ENCODE measurements around the gene SLC22A16. TPM values are rescaled to one million over a fixed set of nuclear protein-coding genes. Genes with fewer than 3 reads are reported as not detected.
A peak's percentile ranks its signal among the peaks of the same experiment; 100 is the strongest.

Gene SLC22A16
- polyA plus RNA-seq (2012; ENCODE audit: low read depth, missing spikeins) = 0.10 TPM

GRCh38 chr6:110476046-110476849, at the start of gene SLC22A16:
Gene SLC22A16 (minus strand): TSS chr6:110476613. CDS start chr6:110476574, 39 bp downstream.
- DNase-seq (ENCODE audit: insufficient read length, low spot score) (peak; percentile 37), FAIRE-seq (no peak)
- TF ChIP-seq POU2F2 (IDR thresholded peaks at IDR 0.05; ENCODE audit: low read depth, low read length) = no peak
- no peak for TF ChIP-seq TAF1 (IDR thresholded peaks at IDR 0.05; ENCODE audit: low read depth, low read length)
- no peak for TF ChIP-seq POLR2AphosphoS5 (IDR thresholded peaks at IDR 0.05; ENCODE audit: low read depth, low read length)
- TF ChIP-seq PAX5 (IDR thresholded peaks at IDR 0.05; ENCODE audit: insufficient read depth, low read length, severe bottlenecking) = no peak
- TF ChIP-seq POLR2A (IDR thresholded peaks at IDR 0.05; ENCODE audit: low read depth, low read length) = no peak
- no peak for TF ChIP-seq SPI1 (IDR thresholded peaks at IDR 0.05; ENCODE audit: low read depth, low read length)

GRCh38 chr6:110525001-110525400, 48.6 kb upstream of the SLC22A16 start:
- no peak for TF ChIP-seq SPI1 (IDR thresholded peaks at IDR 0.05; ENCODE audit: low read depth, low read length)
- TF ChIP-seq POU2F2 (IDR thresholded peaks at IDR 0.05; ENCODE audit: low read depth, low read length) = no peak
- TF ChIP-seq TAF1 (IDR thresholded peaks at IDR 0.05; ENCODE audit: low read depth, low read length) = no peak
- no peak for TF ChIP-seq POLR2A (IDR thresholded peaks at IDR 0.05; ENCODE audit: low read depth, low read length)
- TF ChIP-seq PAX5 (IDR thresholded peaks at IDR 0.05; ENCODE audit: insufficient read depth, low read length, severe bottlenecking) = no peak
- TF ChIP-seq POLR2AphosphoS5 (IDR thresholded peaks at IDR 0.05; ENCODE audit: low read depth, low read length) = no peak
- FAIRE-seq = no peak
- no peak for DNase-seq (ENCODE audit: insufficient read length, low spot score)

- TF ChIP-seq POLR2AphosphoS5 (IDR thresholded peaks at IDR 0.05; ENCODE audit: low read depth, low read length) = no peak
- no peak for TF ChIP-seq TAF1 (IDR thresholded peaks at IDR 0.05; ENCODE audit: low read depth, low read length)
- no peak for TF ChIP-seq PAX5 (IDR thresholded peaks at IDR 0.05; ENCODE audit: insufficient read depth, low read length, severe bottlenecking)
- TF ChIP-seq POU2F2 (IDR thresholded peaks at IDR 0.05; ENCODE audit: low read depth, low read length) = no peak
- TF ChIP-seq SPI1 (IDR thresholded peaks at IDR 0.05; ENCODE audit: low read depth, low read length) = no peak
- no peak for TF ChIP-seq POLR2A (IDR thresholded peaks at IDR 0.05; ENCODE audit: low read depth, low read length)
- DNase-seq (ENCODE audit: insufficient read length, low spot score) (no peak), FAIRE-seq (no peak)
Measured at GRCh38 chr6:110524305-110524704, 47.9 kb upstream of the SLC22A16 start.

- FAIRE-seq (no peak), DNase-seq (ENCODE audit: insufficient read length, low spot score) (no peak)
Measured at GRCh38 chr6:110523451-110524021, 47.1 kb upstream of the SLC22A16 start.

GRCh38 chr6:110522427-110522826, 46.0 kb upstream of the SLC22A16 start:
- DNase-seq (ENCODE audit: insufficient read length, low spot score) = no peak
- no peak for TF ChIP-seq POU2F2 (IDR thresholded peaks at IDR 0.05; ENCODE audit: low read depth, low read length)
- TF ChIP-seq POLR2AphosphoS5 (IDR thresholded peaks at IDR 0.05; ENCODE audit: low read depth, low read length) = no peak
- no peak for TF ChIP-seq PAX5 (IDR thresholded peaks at IDR 0.05; ENCODE audit: insufficient read depth, low read length, severe bottlenecking)
- TF ChIP-seq TAF1 (IDR thresholded peaks at IDR 0.05; ENCODE audit: low read depth, low read length) = no peak
- no peak for TF ChIP-seq SPI1 (IDR thresholded peaks at IDR 0.05; ENCODE audit: low read depth, low read length)
- no peak for TF ChIP-seq POLR2A (IDR thresholded peaks at IDR 0.05; ENCODE audit: low read depth, low read length)
- FAIRE-seq = no peak

More at GRCh38 chr6:110523451-110524021, 47.1 kb upstream of the SLC22A16 start:
- TF ChIP-seq POLR2AphosphoS5 (IDR thresholded peaks at IDR 0.05; ENCODE audit: low read depth, low read length) = no peak
- no peak for TF ChIP-seq POLR2A (IDR thresholded peaks at IDR 0.05; ENCODE audit: low read depth, low read length)
- no peak for TF ChIP-seq TAF1 (IDR thresholded peaks at IDR 0.05; ENCODE audit: low read depth, low read length)
- no peak for TF ChIP-seq SPI1 (IDR thresholded peaks at IDR 0.05; ENCODE audit: low read depth, low read length)
- no peak for TF ChIP-seq PAX5 (IDR thresholded peaks at IDR 0.05; ENCODE audit: insufficient read depth, low read length, severe bottlenecking)
- TF ChIP-seq POU2F2 (IDR thresholded peaks at IDR 0.05; ENCODE audit: low read depth, low read length) = no peak

- FAIRE-seq (no peak), DNase-seq (ENCODE audit: insufficient read length, low spot score) (no peak)
- TF ChIP-seq POLR2A (IDR thresholded peaks at IDR 0.05; ENCODE audit: low read depth, low read length) (no peak), SPI1 (IDR thresholded peaks at IDR 0.05; ENCODE audit: low read depth, low read length) (no peak), POU2F2 (IDR thresholded peaks at IDR 0.05; ENCODE audit: low read depth, low read length) (no peak), TAF1 (IDR thresholded peaks at IDR 0.05; ENCODE audit: low read depth, low read length) (no peak), POLR2AphosphoS5 (IDR thresholded peaks at IDR 0.05; ENCODE audit: low read depth, low read length) (no peak), PAX5 (IDR thresholded peaks at IDR 0.05; ENCODE audit: insufficient read depth, low read length, severe bottlenecking) (no peak)
Measured at GRCh38 chr6:110520992-110521543, 44.7 kb upstream of the SLC22A16 start.

GRCh38 chr6:110520209-110520965, 44.0 kb upstream of the SLC22A16 start:
- TF ChIP-seq POU2F2 (IDR thresholded peaks at IDR 0.05; ENCODE audit: low read depth, low read length) (no peak), SPI1 (IDR thresholded peaks at IDR 0.05; ENCODE audit: low read depth, low read length) (no peak), POLR2AphosphoS5 (IDR thresholded peaks at IDR 0.05; ENCODE audit: low read depth, low read length) (no peak), TAF1 (IDR thresholded peaks at IDR 0.05; ENCODE audit: low read depth, low read length) (no peak), POLR2A (IDR thresholded peaks at IDR 0.05; ENCODE audit: low read depth, low read length) (no peak), PAX5 (IDR thresholded peaks at IDR 0.05; ENCODE audit: insufficient read depth, low read length, severe bottlenecking) (no peak)
- no peak for FAIRE-seq
- no peak for DNase-seq (ENCODE audit: insufficient read length, low spot score)

- FAIRE-seq (no peak), DNase-seq (ENCODE audit: insufficient read length, low spot score) (no peak)
- TF ChIP-seq SPI1 (IDR thresholded peaks at IDR 0.05; ENCODE audit: low read depth, low read length) = no peak
- TF ChIP-seq PAX5 (IDR thresholded peaks at IDR 0.05; ENCODE audit: insufficient read depth, low read length, severe bottlenecking) = no peak
- no peak for TF ChIP-seq POLR2AphosphoS5 (IDR thresholded peaks at IDR 0.05; ENCODE audit: low read depth, low read length)
- no peak for TF ChIP-seq POLR2A (IDR thresholded peaks at IDR 0.05; ENCODE audit: low read depth, low read length)
- TF ChIP-seq TAF1 (IDR thresholded peaks at IDR 0.05; ENCODE audit: low read depth, low read length) = no peak
- no peak for TF ChIP-seq POU2F2 (IDR thresholded peaks at IDR 0.05; ENCODE audit: low read depth, low read length)
Measured at GRCh38 chr6:110517601-110518281, 41.3 kb upstream of the SLC22A16 start.

Measured in GM12891 (cell line).